BE2C (cell line): ENCODE results near the gene JUND.

ENCODE experiments used
- DNase-seq: peaks from one replicate; pipeline ENCODE4 v3.0.0-alpha.2; 2020
- H3K27me3 ChIP-seq: fragments of 250-450 bp; sonication (Bioruptor Pico); 2 replicates; pipeline ENCODE4 v1.5.1; 2020; ENCODE audit warnings: mild to moderate bottlenecking
- H3K36me3 ChIP-seq: fragments of 250-450 bp; sonication (Bioruptor Pico); 2 replicates; pipeline ENCODE4 v1.5.1; 2020; ENCODE audit warnings: mild to moderate bottlenecking
- H3K4me1 ChIP-seq: fragments of 250-450 bp; sonication (Bioruptor Pico); 2 replicates; pipeline ENCODE4 v1.5.1; 2020
- H3K4me3 ChIP-seq: 2 replicates; pipeline ENCODE4 v1.5.1; 2011; ENCODE audit warnings: low read depth, low read length
- H3K9me3 ChIP-seq: fragments of 250-450 bp; sonication (Bioruptor Pico); 2 replicates; pipeline ENCODE4 v1.5.1; 2020
- TF ChIP-seq, protein P1 (sequence below): IDR thresholded peaks from 2 replicates; pipeline ENCODE4 v1.5.1; 2012; ENCODE audit warnings: mild to moderate bottlenecking, low read depth, low read length

The JUND gene

GRCh38 chr19:18282788-18283141, 1.3 kb upstream of the JUND start:
- Histone ChIP-seq H3K4me1 (peaks cover 9% of the 10 kb centered on the region), H3K36me3 (peaks cover 22% of the 10 kb centered on the region), H3K9me3 (no peaks in the 10 kb centered on the region), H3K27me3 (no peaks in the 10 kb centered on the region), H3K4me3 (peak overlapping the region; percentile 65)
- TF ChIP-seq, protein P1, sequence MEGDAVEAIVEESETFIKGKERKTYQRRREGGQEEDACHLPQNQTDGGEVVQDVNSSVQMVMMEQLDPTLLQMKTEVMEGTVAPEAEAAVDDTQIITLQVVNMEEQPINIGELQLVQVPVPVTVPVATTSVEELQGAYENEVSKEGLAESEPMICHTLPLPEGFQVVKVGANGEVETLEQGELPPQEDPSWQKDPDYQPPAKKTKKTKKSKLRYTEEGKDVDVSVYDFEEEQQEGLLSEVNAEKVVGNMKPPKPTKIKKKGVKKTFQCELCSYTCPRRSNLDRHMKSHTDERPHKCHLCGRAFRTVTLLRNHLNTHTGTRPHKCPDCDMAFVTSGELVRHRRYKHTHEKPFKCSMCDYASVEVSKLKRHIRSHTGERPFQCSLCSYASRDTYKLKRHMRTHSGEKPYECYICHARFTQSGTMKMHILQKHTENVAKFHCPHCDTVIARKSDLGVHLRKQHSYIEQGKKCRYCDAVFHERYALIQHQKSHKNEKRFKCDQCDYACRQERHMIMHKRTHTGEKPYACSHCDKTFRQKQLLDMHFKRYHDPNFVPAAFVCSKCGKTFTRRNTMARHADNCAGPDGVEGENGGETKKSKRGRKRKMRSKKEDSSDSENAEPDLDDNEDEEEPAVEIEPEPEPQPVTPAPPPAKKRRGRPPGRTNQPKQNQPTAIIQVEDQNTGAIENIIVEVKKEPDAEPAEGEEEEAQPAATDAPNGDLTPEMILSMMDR: no peak
- no peak for DNase-seq

GRCh38 chr19:18282021-18282787, 782 bp upstream of the JUND start:
- DNase-seq: no peak
- H3K4me3 ChIP-seq: peak overlapping the region; percentile 65
- no peaks in the 10 kb centered on the region for H3K27me3 ChIP-seq
- H3K9me3 ChIP-seq: no peaks in the 10 kb centered on the region
- H3K36me3 ChIP-seq: peaks cover 22% of the 10 kb centered on the region
- TF ChIP-seq, protein P1: no peak
- peaks cover 9% of the 10 kb centered on the region for H3K4me1 ChIP-seq

DNA sequence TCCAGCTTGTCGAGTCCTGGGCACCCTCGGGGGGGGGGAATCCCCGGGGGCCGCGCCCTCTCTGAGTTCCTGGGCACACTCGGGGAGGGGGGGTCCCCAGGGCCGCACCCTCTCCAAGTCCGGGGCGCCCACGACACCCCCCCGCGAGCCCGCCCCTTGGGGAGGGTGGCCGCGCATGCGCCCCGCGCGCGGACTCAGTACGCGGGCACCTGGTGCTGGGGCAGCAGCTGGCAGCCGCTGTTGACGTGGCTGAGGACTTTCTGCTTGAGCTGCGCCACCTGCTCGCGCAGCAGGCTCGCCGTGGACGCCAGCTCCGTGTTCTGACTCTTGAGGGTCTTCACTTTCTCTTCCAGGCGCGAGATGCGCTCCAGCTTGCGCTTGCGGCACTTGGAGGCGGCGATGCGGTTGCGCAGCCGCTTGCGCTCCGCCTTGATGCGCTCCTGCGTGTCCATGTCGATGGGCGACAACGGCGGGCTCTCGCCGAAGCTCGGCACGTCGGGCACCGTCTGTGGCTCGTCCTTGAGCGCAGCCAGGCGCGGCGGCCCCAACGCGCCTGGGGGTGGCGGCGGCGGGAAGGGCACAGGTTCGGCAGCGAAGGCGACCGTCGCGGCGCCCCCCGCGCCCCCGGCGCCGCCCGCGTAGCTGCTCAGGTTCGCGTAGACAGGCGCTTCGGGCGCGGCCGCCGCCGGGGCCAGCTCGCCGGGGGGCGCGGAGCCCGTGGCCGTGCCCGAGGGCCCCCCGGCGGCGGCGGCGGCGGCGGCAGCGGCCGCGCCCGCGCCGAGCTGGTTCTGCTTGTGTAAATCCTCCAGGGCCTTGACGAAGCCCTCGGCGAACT, 958 bp downstream of the JUND start:
- H3K36me3 ChIP-seq: peaks cover 22% of the 10 kb centered on the region
- H3K9me3 ChIP-seq: no peaks in the 10 kb centered on the region
- H3K4me3 ChIP-seq: peak overlapping the region; percentile 96
- H3K27me3 ChIP-seq: no peaks in the 10 kb centered on the region
- TF ChIP-seq, protein P1: no peak
- peak; percentile 84 for DNase-seq
- peaks cover 9% of the 10 kb centered on the region for H3K4me1 ChIP-seq

- peaks cover 9% of the 10 kb centered on the region for H3K4me1 ChIP-seq
- TF ChIP-seq, protein P1: peak; percentile 92
- no peaks in the 10 kb centered on the region for H3K27me3 ChIP-seq
- H3K4me3 ChIP-seq: peak overlapping the region; percentile 96
- peak; percentile 94 for DNase-seq
- H3K9me3 ChIP-seq: no peaks in the 10 kb centered on the region
- H3K36me3 ChIP-seq: peaks cover 29% of the 10 kb centered on the region
Measured at GRCh38 chr19:18279516-18280246, 1.7 kb downstream of the JUND start.

- TF ChIP-seq, protein P1: no peak
- H3K36me3 ChIP-seq: peaks cover 33% of the 10 kb centered on the region
- H3K9me3 ChIP-seq: no peaks in the 10 kb centered on the region
- H3K4me1 ChIP-seq: peaks cover 9% of the 10 kb centered on the region
- no peak for DNase-seq
- H3K4me3 ChIP-seq: peak overlapping the region; percentile 96
- no peaks in the 10 kb centered on the region for H3K27me3 ChIP-seq
Measured at GRCh38 chr19:18279266-18279515, 2.2 kb downstream of the JUND start.
